Mammary epithelial cell (primary cell): ENCODE measurements around the gene RNF138.

Source experiments
- CTCF ChIP-seq, 2 donors: IDR thresholded peaks in 1 of 2; conservative IDR thresholded peaks in 1 of 2; 2 replicates each; pipeline ENCODE4 v1.5.1; 2011 to 2012; ENCODE audit warnings: inconsistent platforms in 2 of 2, low read length in 2 of 2, mild to moderate bottlenecking in 2 of 2, control low read depth in 1 of 2, low read depth in 1 of 2; ENCODE audit not compliant: insufficient read depth in 1 of 2; ENCODE audit errors: extremely low read depth in 1 of 2
- EZH2 ChIP-seq: IDR thresholded peaks from 2 replicates; pipeline ENCODE4 v1.6.1; 2012; ENCODE audit warnings: low read length, inconsistent platforms, borderline replicate concordance

DNA sequence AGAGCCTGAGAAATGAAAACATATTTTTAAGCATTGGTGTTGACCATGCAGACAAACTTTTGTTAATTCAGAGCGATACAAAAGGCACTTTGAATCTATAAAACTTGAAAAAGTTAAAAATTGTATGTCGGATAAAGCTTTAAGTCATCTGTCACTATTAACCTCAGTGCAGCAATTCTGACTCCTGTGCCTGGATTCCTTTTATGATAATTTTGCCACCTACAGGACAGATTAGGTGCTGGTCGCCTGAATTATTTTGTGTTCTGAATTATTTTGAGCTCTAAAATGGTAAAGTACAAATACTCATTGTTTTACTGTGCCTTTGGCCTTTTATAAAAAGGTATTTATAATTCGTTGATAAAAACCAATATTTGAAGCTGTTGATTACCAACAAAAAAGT lies 19.4 kb upstream of the RNF138 start:
- peak; percentile 24 to 54 for TF ChIP-seq CTCF (conservative IDR thresholded peaks at IDR 0.05 in 1 of 2, IDR thresholded peaks at IDR 0.05 in 1 of 2; ENCODE audit: extremely low read depth in 1 of 2, insufficient read depth in 1 of 2, low read depth in 1 of 2, low read length in 2 of 2)
- no peak for TF ChIP-seq EZH2
